AG09319 (cell line): Measurements from ENCODE around the gene XRCC2.

ENCODE experiments used
- DNase-seq: peaks from one replicate; pipeline ENCODE4 v3.0.0-alpha.2; 2010; ENCODE audit warnings: low read depth; ENCODE audit errors: extremely low read depth
- TF ChIP-seq, protein P1 (sequence below): IDR thresholded peaks from 2 replicates; pipeline ENCODE4 v1.5.1; 2011; ENCODE audit warnings: low read depth, mild to moderate bottlenecking, inconsistent platforms, low read length, moderate library complexity

The XRCC2 gene

DNA sequence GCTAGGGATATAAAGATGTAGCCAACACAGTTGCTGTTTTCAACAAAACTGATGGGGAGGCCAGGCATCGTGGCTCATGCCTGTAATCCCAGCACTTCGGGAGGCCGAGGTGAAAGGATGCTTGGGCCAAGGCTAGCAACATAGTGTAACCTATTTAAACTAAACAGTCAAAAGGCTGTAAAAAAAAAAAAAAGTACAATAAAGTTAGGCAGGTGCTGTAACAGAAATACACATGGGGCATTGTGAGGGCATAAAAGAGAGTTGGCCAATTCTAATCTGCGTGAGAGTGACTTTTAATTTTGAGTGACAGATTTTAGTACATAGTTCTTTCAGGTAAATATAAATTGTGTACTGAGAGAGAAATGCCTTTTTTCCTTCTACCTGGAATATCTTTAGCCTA, 6.2 kb downstream of the XRCC2 start:
- TF ChIP-seq, protein P1, sequence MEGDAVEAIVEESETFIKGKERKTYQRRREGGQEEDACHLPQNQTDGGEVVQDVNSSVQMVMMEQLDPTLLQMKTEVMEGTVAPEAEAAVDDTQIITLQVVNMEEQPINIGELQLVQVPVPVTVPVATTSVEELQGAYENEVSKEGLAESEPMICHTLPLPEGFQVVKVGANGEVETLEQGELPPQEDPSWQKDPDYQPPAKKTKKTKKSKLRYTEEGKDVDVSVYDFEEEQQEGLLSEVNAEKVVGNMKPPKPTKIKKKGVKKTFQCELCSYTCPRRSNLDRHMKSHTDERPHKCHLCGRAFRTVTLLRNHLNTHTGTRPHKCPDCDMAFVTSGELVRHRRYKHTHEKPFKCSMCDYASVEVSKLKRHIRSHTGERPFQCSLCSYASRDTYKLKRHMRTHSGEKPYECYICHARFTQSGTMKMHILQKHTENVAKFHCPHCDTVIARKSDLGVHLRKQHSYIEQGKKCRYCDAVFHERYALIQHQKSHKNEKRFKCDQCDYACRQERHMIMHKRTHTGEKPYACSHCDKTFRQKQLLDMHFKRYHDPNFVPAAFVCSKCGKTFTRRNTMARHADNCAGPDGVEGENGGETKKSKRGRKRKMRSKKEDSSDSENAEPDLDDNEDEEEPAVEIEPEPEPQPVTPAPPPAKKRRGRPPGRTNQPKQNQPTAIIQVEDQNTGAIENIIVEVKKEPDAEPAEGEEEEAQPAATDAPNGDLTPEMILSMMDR = no peak
- no peak for DNase-seq

DNA sequence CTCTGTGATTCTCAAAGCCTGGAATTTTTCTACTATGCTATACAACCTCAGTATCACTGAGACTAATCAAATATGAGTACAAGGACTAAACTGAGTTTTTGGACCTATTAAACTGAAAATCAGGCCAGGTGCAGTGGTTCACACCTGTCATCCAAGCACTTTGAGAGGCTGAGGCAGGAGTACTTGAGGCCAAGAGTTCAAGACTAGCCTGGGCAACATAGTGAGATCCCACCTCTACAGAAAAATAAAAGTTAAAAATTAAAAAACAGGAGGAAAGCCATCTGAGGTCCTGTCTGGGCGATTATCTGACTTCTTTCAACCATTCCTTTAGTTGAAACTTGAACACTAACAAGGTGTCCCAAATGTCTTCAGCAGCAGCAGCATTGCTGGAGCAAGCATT, 7.0 kb downstream of the XRCC2 start:
- no peak for DNase-seq
- TF ChIP-seq, protein P1 = no peak

DNA sequence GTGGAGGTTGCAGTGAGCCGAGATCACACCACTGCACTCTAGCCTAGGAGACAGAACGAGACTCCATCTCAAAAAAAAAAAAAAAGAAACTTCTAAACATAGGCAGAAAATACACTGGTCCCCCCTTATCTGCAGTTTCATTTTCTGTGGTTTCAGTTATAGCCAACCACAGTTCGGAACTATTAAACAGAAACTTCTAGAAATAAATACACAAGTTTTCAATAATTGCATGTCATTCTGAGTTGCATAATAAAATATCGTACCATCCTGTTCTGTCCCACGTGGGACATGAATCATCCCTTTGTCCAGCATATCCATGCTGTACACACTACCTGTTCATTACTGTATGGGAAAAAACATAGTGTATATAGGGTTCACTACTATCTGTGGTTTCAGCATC, 8.0 kb downstream of the XRCC2 start:
- TF ChIP-seq, protein P1 = no peak
- DNase-seq = no peak

DNA sequence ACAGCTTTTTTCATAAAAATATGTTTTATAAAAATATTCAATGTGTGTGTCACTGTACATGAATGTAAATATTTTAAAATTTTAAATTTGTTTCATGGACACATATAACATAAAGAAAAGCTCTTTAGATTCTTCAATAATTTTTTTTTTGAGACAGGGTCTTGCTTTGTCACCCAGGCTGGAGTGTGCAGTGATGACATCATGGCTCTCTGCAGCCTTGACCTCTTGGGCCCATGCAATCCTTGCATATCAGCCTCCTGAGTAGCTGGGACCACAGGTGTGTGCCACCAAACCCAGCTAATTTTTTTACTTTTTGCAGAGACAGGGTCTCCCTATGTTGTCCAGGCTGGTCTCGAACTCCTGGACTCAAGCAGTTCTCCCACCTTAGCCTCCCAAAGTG, 9.9 kb downstream of the XRCC2 start:
- DNase-seq = no peak
- TF ChIP-seq, protein P1 = no peak

DNA sequence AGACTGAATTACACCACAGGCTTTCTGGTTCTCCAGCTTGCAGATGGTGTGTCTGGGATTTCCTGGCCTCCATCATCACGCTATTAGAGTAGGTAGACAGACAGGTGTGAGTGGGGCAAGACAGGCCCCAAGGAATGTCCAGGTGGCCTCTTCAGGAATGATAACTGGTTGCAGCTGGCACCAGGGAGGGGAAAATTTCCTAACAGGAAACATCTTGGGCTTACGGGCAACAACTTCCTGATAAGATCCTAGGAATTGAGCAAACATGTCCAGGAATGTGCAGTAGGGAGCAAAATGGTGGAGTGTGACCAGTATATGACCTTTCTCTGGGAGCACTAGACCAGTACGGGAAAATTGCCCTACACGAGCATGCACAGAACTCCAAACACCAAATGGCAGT, 11.3 kb downstream of the XRCC2 start:
- DNase-seq = no peak
- TF ChIP-seq, protein P1 = no peak

DNA sequence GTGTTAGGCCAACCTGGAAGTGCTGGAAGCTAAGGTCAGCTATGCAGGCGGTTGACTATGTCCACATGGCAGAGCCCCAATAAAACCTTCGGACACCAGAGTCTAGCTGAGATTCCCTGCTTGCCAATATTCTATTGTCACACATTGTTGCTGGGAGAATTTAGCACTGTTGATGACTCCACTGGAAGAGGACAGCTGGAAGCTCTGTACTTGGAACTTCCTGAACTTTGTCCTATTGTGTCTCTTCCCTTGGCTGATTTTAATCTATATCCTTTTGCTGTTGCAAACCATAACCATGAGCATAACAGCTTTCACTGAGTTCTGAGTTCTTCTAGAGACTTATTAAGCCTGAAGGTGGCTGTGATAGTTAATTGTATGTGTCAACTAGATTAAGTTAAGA, 12.0 kb downstream of the XRCC2 start:
- no peak for DNase-seq
- TF ChIP-seq, protein P1 = no peak

DNA sequence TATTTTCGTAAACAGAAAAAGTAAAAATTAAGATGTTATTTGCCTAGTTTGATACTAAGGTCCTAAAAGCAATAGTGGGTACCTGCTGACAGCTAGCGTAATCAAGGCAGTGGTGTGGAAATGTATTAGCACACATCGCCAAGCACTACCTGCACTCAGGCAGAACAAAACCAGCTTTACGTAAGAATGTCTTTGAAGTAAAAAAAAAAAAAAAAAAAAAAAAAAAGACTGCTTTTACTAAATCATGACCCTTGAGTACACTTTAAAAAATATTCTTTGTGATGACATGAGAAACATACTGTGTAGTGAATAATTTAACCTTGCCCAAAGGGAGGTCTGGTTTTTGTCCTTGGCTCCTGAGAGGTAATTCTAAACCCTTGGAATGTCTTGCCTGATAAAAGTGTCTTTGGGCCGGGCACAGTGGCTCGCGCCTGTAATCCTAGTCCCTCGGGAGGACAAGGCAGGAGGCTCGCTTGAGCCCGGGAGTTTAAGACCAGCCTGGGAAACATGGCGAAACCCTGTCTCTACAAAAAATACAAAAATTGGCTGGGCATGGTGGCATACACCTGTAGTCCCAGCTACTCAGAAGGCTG, 12.7 kb downstream of the XRCC2 start:
- TF ChIP-seq, protein P1 = no peak
- DNase-seq = no peak
